Mesenchymal stem cell (in vitro differentiated cells and primary cell): ENCODE results near the gene LY86.
A peak's percentile ranks its signal among the peaks of the same experiment; 100 is the strongest.

Experiments
- DNase-seq: peaks from one replicate; pipeline ENCODE4 v3.0.0-alpha.2; 2013
- H2AFZ ChIP-seq: one replicate; pipeline ENCODE4 v1.6.1; 2013; ENCODE audit warnings: low read depth, mild to moderate bottlenecking, control low read depth, inconsistent platforms, low read length, moderate library complexity
- H2AK5ac ChIP-seq: 2 replicates; pipeline ENCODE4 v1.6.1; 2013; ENCODE audit warnings: low read length, moderate library complexity, mild to moderate bottlenecking, inconsistent platforms; ENCODE audit not compliant: severe bottlenecking
- H2BK120ac ChIP-seq: one replicate; pipeline ENCODE4 v1.6.1; 2013; ENCODE audit warnings: low read depth, mild to moderate bottlenecking, inconsistent platforms, low read length, moderate library complexity
- H2BK12ac ChIP-seq, 2 experiments: one replicate each; pipeline ENCODE4 v1.6.1; 2013; ENCODE audit warnings: inconsistent platforms in 2 of 2, low read length in 2 of 2, mild to moderate bottlenecking in 2 of 2, moderate library complexity in 2 of 2, control low read depth in 1 of 2
- H2BK15ac ChIP-seq: one replicate; pipeline ENCODE4 v1.6.1; 2013; ENCODE audit warnings: mild to moderate bottlenecking, low read depth, inconsistent platforms; ENCODE audit not compliant: poor library complexity, severe bottlenecking
- H2BK5ac ChIP-seq: 2 replicates; pipeline ENCODE4 v1.6.1; 2013; ENCODE audit warnings: low read depth, mild to moderate bottlenecking, low read length, control low read depth, inconsistent platforms; ENCODE audit not compliant: poor library complexity, severe bottlenecking
- H3K14ac ChIP-seq, 2 experiments: one replicate each; pipeline ENCODE4 v1.6.1; 2013; ENCODE audit warnings: inconsistent platforms in 2 of 2, low read length in 2 of 2, control low read depth in 1 of 2, mild to moderate bottlenecking in 1 of 2, moderate library complexity in 1 of 2
- H3K18ac ChIP-seq, 2 experiments: one replicate each; pipeline ENCODE4 v1.6.1; 2013; ENCODE audit warnings: inconsistent platforms in 2 of 2, low read length in 2 of 2, control low read depth in 1 of 2, low read depth in 1 of 2, mild to moderate bottlenecking in 1 of 2
- H3K23ac ChIP-seq, 2 experiments: one replicate each; pipeline ENCODE4 v1.6.1; 2013; ENCODE audit warnings: inconsistent platforms in 2 of 2, low read length in 2 of 2, mild to moderate bottlenecking in 2 of 2, moderate library complexity in 2 of 2, control low read depth in 1 of 2
- H3K27ac ChIP-seq: 2 replicates; pipeline ENCODE4 v1.5.1; 2013; ENCODE audit warnings: mild to moderate bottlenecking, moderate library complexity, low read length, control low read depth, inconsistent platforms; ENCODE audit not compliant: poor library complexity, severe bottlenecking
- H3K27me3 ChIP-seq, 2 experiments: 2 replicates each; pipeline versions ENCODE4 v1.6.1 to v1.7.0; 2013; ENCODE audit warnings: low read length in 2 of 2, mild to moderate bottlenecking in 2 of 2, moderate library complexity in 2 of 2, control low read depth in 1 of 2, inconsistent platforms in 1 of 2; ENCODE audit not compliant: control insufficient read depth in 1 of 2, insufficient read depth in 1 of 2
- H3K36me3 ChIP-seq, 2 experiments: 2 replicates each; pipeline versions ENCODE4 v1.6.1 to v1.7.0; 2013; ENCODE audit warnings: low read length in 2 of 2, control low read depth in 1 of 2, inconsistent platforms in 1 of 2, low read depth in 1 of 2, mild to moderate bottlenecking in 1 of 2; ENCODE audit not compliant: insufficient read depth in 2 of 2, control insufficient read depth in 1 of 2
- H3K4ac ChIP-seq, 2 experiments: one replicate each; pipeline ENCODE4 v1.6.1; 2013; ENCODE audit warnings: inconsistent platforms in 2 of 2, low read length in 2 of 2, mild to moderate bottlenecking in 2 of 2, moderate library complexity in 2 of 2, control low read depth in 1 of 2, low read depth in 1 of 2
- H3K4me1 ChIP-seq: 2 replicates; pipeline ENCODE4 v1.6.1; 2013; ENCODE audit warnings: low read depth, low read length, control low read depth; ENCODE audit not compliant: control insufficient read depth, insufficient read depth
- H3K4me2 ChIP-seq: 2 replicates; pipeline ENCODE4 v1.6.1; 2013; ENCODE audit warnings: low read length, mild to moderate bottlenecking, inconsistent platforms; ENCODE audit not compliant: poor library complexity, severe bottlenecking
- H3K4me3 ChIP-seq, 2 experiments: 2 replicates each; pipeline versions ENCODE4 v1.5.1 to v1.7.0; 2013; ENCODE audit warnings: low read length in 2 of 2, mild to moderate bottlenecking in 2 of 2, control low read depth in 1 of 2, low read depth in 1 of 2; ENCODE audit not compliant: insufficient read depth in 1 of 2
- H3K79me1 ChIP-seq: replicated peaks from 2 replicates; pipeline ENCODE4 v1.6.1; 2013; ENCODE audit warnings: mild to moderate bottlenecking, control low read depth, low read length, inconsistent platforms; ENCODE audit not compliant: poor library complexity, severe bottlenecking
- H3K9ac ChIP-seq: 2 replicates; pipeline ENCODE4 v1.7.0; 2013; ENCODE audit warnings: mild to moderate bottlenecking, low read length, moderate library complexity
- H3K9me3 ChIP-seq: 2 replicates; pipeline ENCODE4 v1.7.0; 2013; ENCODE audit warnings: mild to moderate bottlenecking, low read length; ENCODE audit not compliant: control insufficient read depth
- H4K8ac ChIP-seq: one replicate; pipeline ENCODE4 v1.6.1; 2013; ENCODE audit warnings: inconsistent platforms, mild to moderate bottlenecking, low read length, moderate library complexity
- H4K91ac ChIP-seq: one replicate; pipeline ENCODE4 v1.6.1; 2013; ENCODE audit warnings: mild to moderate bottlenecking, low read length, inconsistent platforms
- WGBS: methylation state at CpG from one replicate; pipeline ENCODE4 v1.1.7; 2013; ENCODE audit warnings: mixed read lengths; 5-methylcytosine and 5-hydroxymethylcytosine counted together

LY86 gene

GRCh38 chr6:6556161-6556737, 32.3 kb upstream of the LY86 start:
- no peak overlapping the region for H2BK15ac ChIP-seq
- no peaks in the 10 kb centered on the region for H3K4me1 ChIP-seq
- H2BK120ac ChIP-seq, result no peak overlapping the region
- H3K79me1 ChIP-seq, result no peaks in the 10 kb centered on the region
- H3K27me3 ChIP-seq, result peaks cover 0 to 28% of the 10 kb centered on the region in 2 experiments
- peak overlapping the region; percentile 18 for H3K9ac ChIP-seq
- no peak overlapping the region for H3K4ac ChIP-seq
- H3K9me3 ChIP-seq, result no peaks in the 10 kb centered on the region
- no peak overlapping the region for H3K18ac ChIP-seq
- H2AK5ac ChIP-seq, result no peak overlapping the region
- H3K14ac ChIP-seq, result no peak overlapping the region
- no peak overlapping the region for H4K91ac ChIP-seq
- no peak overlapping the region for H3K23ac ChIP-seq
- no peaks in the 10 kb centered on the region for H3K36me3 ChIP-seq
- no peak for DNase-seq
- H4K8ac ChIP-seq, result no peak overlapping the region
- no peak overlapping the region for H3K4me3 ChIP-seq
- no peak overlapping the region for H2AFZ ChIP-seq
- no peak overlapping the region for H2BK5ac ChIP-seq
- WGBS, result 77% methylated on average over 7 of the region's 7 CpGs
- H2BK12ac ChIP-seq, result no peak overlapping the region
- no peak overlapping the region for H3K4me2 ChIP-seq
- no peak overlapping the region for H3K27ac ChIP-seq

DNA sequence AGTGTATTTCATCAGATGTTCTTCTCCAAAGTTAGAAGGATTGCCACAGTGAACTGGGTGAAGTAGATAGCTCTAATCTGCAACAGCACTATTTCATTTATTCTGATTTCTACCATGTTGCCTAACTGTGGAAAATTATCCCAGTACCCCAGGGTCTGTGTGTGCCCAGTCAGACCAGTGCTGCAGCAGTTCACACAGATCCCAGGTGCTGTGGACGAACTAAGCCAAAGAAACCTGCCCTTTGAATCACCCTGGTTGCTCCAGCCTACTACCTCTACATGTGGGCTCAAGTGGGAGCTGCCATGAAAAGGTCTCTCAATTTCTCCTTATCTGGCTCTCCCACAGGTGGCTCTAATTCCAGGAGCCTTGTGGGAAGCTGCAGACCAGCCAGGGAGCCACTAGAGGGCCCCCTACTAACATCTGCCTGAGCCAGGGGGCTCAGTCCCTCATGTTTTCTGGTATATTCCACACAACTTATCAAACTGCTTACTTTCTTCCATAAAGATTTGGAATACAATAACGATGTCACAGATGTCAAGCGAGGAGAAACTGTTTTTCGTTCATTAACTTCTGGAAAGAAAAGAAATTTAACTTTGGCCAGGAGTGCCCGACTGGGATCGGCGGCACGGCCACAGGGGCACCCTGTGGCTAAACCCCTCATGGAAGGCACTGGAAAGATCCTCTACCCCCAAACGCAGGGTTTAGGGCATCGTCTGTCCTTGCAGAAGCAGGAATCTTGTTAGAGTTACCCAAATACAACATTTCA, 31.6 kb upstream of the LY86 start:
- no peak overlapping the region for H4K8ac ChIP-seq
- no peak overlapping the region for H3K14ac ChIP-seq
- H3K4me2 ChIP-seq, result no peak overlapping the region
- H3K79me1 ChIP-seq, result no peaks in the 10 kb centered on the region
- no peak overlapping the region for H4K91ac ChIP-seq
- H2BK5ac ChIP-seq, result no peak overlapping the region
- H3K4me1 ChIP-seq, result no peaks in the 10 kb centered on the region
- H3K9ac ChIP-seq, result peak overlapping the region; percentile 11
- WGBS, result 36% methylated on average over 9 of the region's 10 CpGs
- H3K4ac ChIP-seq, result no peak overlapping the region
- H2AFZ ChIP-seq, result no peak overlapping the region
- no peak overlapping the region for H3K27ac ChIP-seq
- no peak overlapping the region for H3K23ac ChIP-seq
- H2AK5ac ChIP-seq, result no peak overlapping the region
- no peaks in the 10 kb centered on the region for H3K9me3 ChIP-seq
- H2BK12ac ChIP-seq, result no peak overlapping the region
- no peak overlapping the region for H3K18ac ChIP-seq
- no peak overlapping the region for H3K4me3 ChIP-seq
- no peak overlapping the region for H2BK120ac ChIP-seq
- peaks cover 0 to 31% of the 10 kb centered on the region in 2 experiments for H3K27me3 ChIP-seq
- no peak overlapping the region for H2BK15ac ChIP-seq
- peak; percentile 48 for DNase-seq
- no peaks in the 10 kb centered on the region for H3K36me3 ChIP-seq

GRCh38 chr6:6557504-6557839, 31.0 kb upstream of the LY86 start:
- Histone ChIP-seq H3K36me3 (no peaks in the 10 kb centered on the region), H3K4ac (no peak overlapping the region), H3K4me1 (no peaks in the 10 kb centered on the region), H2BK12ac (no peak overlapping the region), H3K4me2 (no peak overlapping the region), H2AFZ (no peak overlapping the region), H3K23ac (no peak overlapping the region), H4K91ac (no peak overlapping the region), H3K9ac (no peak overlapping the region), H3K4me3 (no peak overlapping the region), H2BK120ac (no peak overlapping the region), H3K9me3 (no peaks in the 10 kb centered on the region), H3K27me3 (peaks cover 0 to 36% of the 10 kb centered on the region in 2 experiments), H3K79me1 (no peaks in the 10 kb centered on the region), H2BK15ac (no peak overlapping the region), H2AK5ac (no peak overlapping the region), H3K14ac (no peak overlapping the region), H3K27ac (no peak overlapping the region), H2BK5ac (no peak overlapping the region), H3K18ac (no peak overlapping the region), H4K8ac (no peak overlapping the region)
- WGBS, result no CpG with 5 or more reads among the region's 4 CpGs
- no peak for DNase-seq

- no peak overlapping the region for H3K4me3 ChIP-seq
- H3K79me1 ChIP-seq, result no peaks in the 10 kb centered on the region
- no peak overlapping the region for H3K9ac ChIP-seq
- H3K27ac ChIP-seq, result no peak overlapping the region
- no peak overlapping the region for H2BK120ac ChIP-seq
- H4K8ac ChIP-seq, result no peak overlapping the region
- H3K27me3 ChIP-seq, result peaks cover 0 to 39% of the 10 kb centered on the region in 2 experiments
- 85% methylated on average over 7 of the region's 7 CpGs for WGBS
- no peak overlapping the region for H3K23ac ChIP-seq
- no peaks in the 10 kb centered on the region for H3K4me1 ChIP-seq
- no peak overlapping the region for H4K91ac ChIP-seq
- no peaks in the 10 kb centered on the region for H3K36me3 ChIP-seq
- H2BK15ac ChIP-seq, result no peak overlapping the region
- no peak for DNase-seq
- H2AK5ac ChIP-seq, result no peak overlapping the region
- no peak overlapping the region for H3K14ac ChIP-seq
- no peak overlapping the region for H2BK5ac ChIP-seq
- H2AFZ ChIP-seq, result no peak overlapping the region
- no peak overlapping the region for H3K18ac ChIP-seq
- no peak overlapping the region for H2BK12ac ChIP-seq
- H3K4ac ChIP-seq, result no peak overlapping the region
- no peaks in the 10 kb centered on the region for H3K9me3 ChIP-seq
- no peak overlapping the region for H3K4me2 ChIP-seq
These were observed 30.6 kb upstream of the LY86 start for GRCh38 chr6:6557886-6558285.
